Erythroblast (primary cell): ENCODE results near the gene SFXN5.

Source experiments
- GATA1 ChIP-seq: IDR thresholded peaks from 2 replicates; pipeline ENCODE4 v1.6.1; 2011; ENCODE audit warnings: low read depth, mild to moderate bottlenecking, control low read depth, low read length, moderate library complexity
- POLR2A ChIP-seq: IDR thresholded peaks from 2 replicates; pipeline ENCODE4 v1.6.1; 2011; ENCODE audit warnings: mild to moderate bottlenecking, low read length

DNA sequence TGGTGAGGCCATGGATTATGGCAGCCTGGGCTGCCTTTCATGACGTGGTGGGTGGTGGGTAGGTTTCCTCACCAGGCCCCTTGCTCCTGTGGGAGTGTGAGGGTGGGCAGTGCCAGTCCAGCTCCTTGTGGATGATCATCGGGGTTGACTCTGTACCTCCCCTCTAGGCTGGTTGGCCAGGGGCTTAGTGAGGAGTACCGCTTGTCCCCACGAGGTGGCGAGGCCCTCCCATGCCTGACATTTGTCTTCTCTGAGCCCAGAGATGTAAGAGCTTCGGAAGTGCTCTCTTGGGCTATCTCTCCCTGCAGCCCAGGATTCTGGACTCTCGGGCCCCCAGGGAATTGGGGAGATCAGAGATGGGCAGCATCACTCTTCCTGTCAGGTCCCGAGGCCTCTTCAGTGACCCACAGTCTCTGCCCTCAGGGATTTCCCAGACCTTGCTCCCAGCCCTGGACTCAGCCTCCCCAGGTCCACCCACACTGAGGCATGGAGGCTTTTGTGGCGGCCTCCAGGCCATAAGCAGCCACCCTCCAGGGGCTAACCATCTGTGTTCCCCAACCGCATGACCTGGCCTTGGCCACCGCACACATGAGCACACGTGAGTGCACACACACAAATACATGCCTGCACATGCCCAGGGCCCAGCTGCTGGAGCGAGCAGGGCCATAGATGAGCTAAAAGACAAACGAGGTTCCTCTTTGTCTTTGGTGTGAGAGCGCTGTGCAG is 177.8 kb downstream of the SFXN5 start:
- no peak for TF ChIP-seq POLR2A
- TF ChIP-seq GATA1, result no peak
